H1 (cell line): Measurements from ENCODE around the gene SNX25. TPM values are rescaled to one million over a fixed set of nuclear protein-coding genes. Genes with fewer than 3 reads are reported as not detected.

Source experiments
- CTCF ChIA-PET: fragments of 300-600 bp; sonication (Branson Sonifier 250); formaldehyde crosslinking; loops from one replicate; lab custom pipeline; 2021; ENCODE audit not compliant: partially characterized antibody; lab: Charles Lee
- POLR2A ChIA-PET: fragments of 300-600 bp; sonication (Branson Sonifier 250); formaldehyde crosslinking; loops from one replicate; lab custom pipeline; 2021; ENCODE audit warnings: inconsistent platforms; ENCODE audit not compliant: partially characterized antibody; lab: Charles Lee
- DNase-seq, 2 experiments: peaks; one replicate each; pipeline versions ENCODE4 v3.0.0 to v3.0.0-alpha.2; 2010 to 2022; ENCODE audit warnings: low spot score in 2 of 2, low read depth in 1 of 2, mixed read lengths in 1 of 2
- FAIRE-seq: peaks from 2 replicates; lab custom pipeline; 2011; peaks lifted over from hg19 to GRCh38; lab: Jason Lieb, UNC
- H2AFZ ChIP-seq: 2 replicates; pipeline ENCODE4 v1.8.1; 2012; ENCODE audit warnings: low read length, inconsistent platforms
- H2AK5ac ChIP-seq: 2 replicates; pipeline ENCODE4 v1.6.1; 2013; ENCODE audit warnings: low read depth, low read length
- H2BK120ac ChIP-seq: replicated peaks from 2 replicates; pipeline ENCODE3; 2013; ENCODE audit warnings: low read depth, low read length, inconsistent platforms
- H2BK12ac ChIP-seq: 2 replicates; pipeline ENCODE4 v1.6.1; 2013; ENCODE audit warnings: low read depth, low read length
- H2BK15ac ChIP-seq: 2 replicates; pipeline ENCODE4 v1.6.1; 2013; ENCODE audit warnings: low read length
- H2BK20ac ChIP-seq: 2 replicates; pipeline ENCODE4 v1.6.1; 2013; ENCODE audit warnings: low read length
- H2BK5ac ChIP-seq: 2 replicates; pipeline ENCODE4 v1.6.1; 2013; ENCODE audit warnings: low read depth, low read length
- H3K14ac ChIP-seq: 2 replicates; pipeline ENCODE4 v1.6.1; 2013; ENCODE audit warnings: inconsistent platforms; ENCODE audit not compliant: insufficient read length
- H3K18ac ChIP-seq: 2 replicates; pipeline ENCODE4 v1.6.1; 2013; ENCODE audit warnings: low read length; ENCODE audit errors: extremely low read depth
- H3K23ac ChIP-seq: 2 replicates; pipeline ENCODE4 v1.6.1; 2013; ENCODE audit warnings: inconsistent platforms; ENCODE audit not compliant: insufficient read length
- H3K23me2 ChIP-seq: 2 replicates; pipeline ENCODE4 v1.6.1; 2013; ENCODE audit warnings: low read depth, low read length
- H3K27ac ChIP-seq: 2 replicates; pipeline ENCODE4 v1.6.1; 2011; ENCODE audit warnings: low read depth, low read length, inconsistent platforms
- H3K27me3 ChIP-seq, 4 experiments: replicated peaks in 1 of 4; 1 replicate in 1 of 4; 2 replicates in 3 of 4; pipeline versions ENCODE4 v1.6.1 to v1.8.1; 2011 to 2013; ENCODE audit warnings: low read length in 3 of 4, mild to moderate bottlenecking in 3 of 4, inconsistent platforms in 2 of 4, mixed read lengths in 2 of 4, moderate library complexity in 1 of 4; ENCODE audit not compliant: control insufficient read depth in 3 of 4, insufficient read depth in 3 of 4; ENCODE audit errors: extremely low read depth in 1 of 4
- H3K36me3 ChIP-seq, 4 experiments: 2 replicates each; pipeline versions ENCODE4 v1.6.1 to v1.8.1; 2011 to 2013; ENCODE audit warnings: mild to moderate bottlenecking in 4 of 4, low read length in 3 of 4, moderate library complexity in 2 of 4, control low read depth in 1 of 4, inconsistent platforms in 1 of 4; ENCODE audit not compliant: insufficient read depth in 4 of 4, control insufficient read depth in 2 of 4
- H3K4ac ChIP-seq: replicated peaks from 2 replicates; pipeline ENCODE3; 2013; ENCODE audit warnings: low read length, low read depth, mixed read lengths, inconsistent platforms; ENCODE audit not compliant: insufficient read length
- H3K4me1 ChIP-seq, 4 experiments: replicated peaks in 1 of 4; 1 replicate in 1 of 4; 2 replicates in 3 of 4; pipeline versions ENCODE4 v1.6.1 to v1.8.1; 2011 to 2013; ENCODE audit warnings: low read length in 3 of 4, inconsistent platforms in 2 of 4, mixed read lengths in 1 of 4; ENCODE audit not compliant: insufficient read depth in 4 of 4, control insufficient read depth in 3 of 4
- H3K4me2 ChIP-seq, 2 experiments: 2 replicates each; pipeline versions ENCODE4 v1.6.1 to v1.8.1; 2011 to 2013; ENCODE audit warnings: low read depth in 2 of 2, low read length in 2 of 2, control low read depth in 1 of 2, inconsistent platforms in 1 of 2, mild to moderate bottlenecking in 1 of 2; ENCODE audit not compliant: insufficient read depth in 1 of 2
- H3K4me3 ChIP-seq, 4 experiments: fragments of 200-600, 300-600 bp in 1 of 4; sonication (generic), shearing (Covaris generic), sonication (Bioruptor Twin) in 1 of 4; 2 replicates each; pipeline versions ENCODE4 v1.5.1 to v1.8.1; 2011 to 2016; ENCODE audit warnings: low read length in 4 of 4, low read depth in 3 of 4, control low read depth in 2 of 4, inconsistent platforms in 2 of 4, mild to moderate bottlenecking in 2 of 4, mixed read lengths in 1 of 4, moderate library complexity in 1 of 4; ENCODE audit not compliant: insufficient read depth in 2 of 4; ENCODE audit errors: extremely low read depth in 1 of 4
- H3K56ac ChIP-seq: replicated peaks from 2 replicates; pipeline ENCODE3; 2013; ENCODE audit warnings: low read depth, mild to moderate bottlenecking, mixed read lengths, low read length, inconsistent platforms; ENCODE audit not compliant: insufficient read length
- H3K79me1 ChIP-seq: 2 replicates; pipeline ENCODE4 v1.6.1; 2013; ENCODE audit warnings: low read depth, low read length, control low read depth
- H3K79me2 ChIP-seq, 2 experiments: 2 replicates each; pipeline versions ENCODE4 v1.6.1 to v1.8.1; 2012 to 2013; ENCODE audit warnings: low read length in 2 of 2, mild to moderate bottlenecking in 2 of 2, inconsistent platforms in 1 of 2; ENCODE audit not compliant: insufficient read depth in 2 of 2, control insufficient read depth in 1 of 2
- H3K9ac ChIP-seq, 4 experiments: replicated peaks in 1 of 4; 1 replicate in 1 of 4; 2 replicates in 3 of 4; pipeline versions ENCODE4 v1.6.1 to v1.8.1; 2011 to 2013; ENCODE audit warnings: low read depth in 3 of 4, low read length in 3 of 4, control low read depth in 2 of 4, mild to moderate bottlenecking in 2 of 4, moderate library complexity in 2 of 4, inconsistent platforms in 1 of 4; ENCODE audit errors: extremely low read depth in 1 of 4
- H3K9me3 ChIP-seq, 2 experiments: 2 replicates each; pipeline versions ENCODE4 v1.6.1 to v1.8.1; 2012 to 2013; ENCODE audit warnings: mild to moderate bottlenecking in 2 of 2, moderate library complexity in 2 of 2, control low read depth in 1 of 2, inconsistent platforms in 1 of 2, low read depth in 1 of 2, low read length in 1 of 2, mixed read lengths in 1 of 2; ENCODE audit not compliant: insufficient read depth in 2 of 2
- H4K20me1 ChIP-seq, 2 experiments: replicated peaks in 1 of 2; 2 replicates each; pipeline versions ENCODE3 to v1.8.1; 2011 to 2013; ENCODE audit warnings: inconsistent platforms in 2 of 2, low read length in 2 of 2, mild to moderate bottlenecking in 1 of 2; ENCODE audit not compliant: insufficient read depth in 2 of 2, control insufficient read depth in 1 of 2
- H4K5ac ChIP-seq: 2 replicates; pipeline ENCODE4 v1.6.1; 2013; ENCODE audit warnings: low read length, low read depth, mixed read lengths, inconsistent platforms; ENCODE audit not compliant: insufficient read length
- H4K8ac ChIP-seq: 2 replicates; pipeline ENCODE4 v1.8.0; 2013; ENCODE audit warnings: mild to moderate bottlenecking, moderate library complexity, low read length, inconsistent platforms; ENCODE audit not compliant: insufficient read depth; ENCODE audit errors: extremely low read depth
- H4K91ac ChIP-seq: replicated peaks from 2 replicates; pipeline ENCODE3; 2013; ENCODE audit warnings: low read length, mixed read lengths, inconsistent platforms; ENCODE audit not compliant: insufficient read length
- SIRT6 ChIP-seq: IDR thresholded peaks from one replicate; pipeline ENCODE4 v1.7.1; 2012; ENCODE audit warnings: low read length, inconsistent platforms
- WGBS, 2 experiments: shearing (Covaris generic) in 1 of 2; methylation state at CpG; one replicate each; pipeline versions ENCODE4 v1.1.6 to v1.1.7; 2013 to 2015; ENCODE audit warnings: low lambda C conversion rate in 2 of 2, mixed read lengths in 2 of 2, inconsistent platforms in 1 of 2, low coverage in 1 of 2, missing lambda C conversion rate in 1 of 2; ENCODE audit not compliant: insufficient replicate concordance in 2 of 2, insufficient coverage in 1 of 2, insufficient read length in 1 of 2; ENCODE audit errors: extremely low coverage in 1 of 2, missing lambda C conversion rate in 1 of 2; 5-methylcytosine and 5-hydroxymethylcytosine counted together
- polyA plus RNA-seq, 7 experiments: library from polyadenylated mRNA; depleted of rRNA in 3 of 7; stranded (reverse) in 5 of 7; unstranded in 2 of 7; fragments of >200 nt in 5 of 7; fragments of 200-250 nt in 2 of 7; gene quantifications; 1 replicate in 5 of 7; 2 replicates in 1 of 7; 4 replicates in 1 of 7; pipeline versions ENCODE4 v1.2.1 to v1.2.3, GENCODE V29; 2011 to 2013; ENCODE audit warnings: missing spikeins in 2 of 7, mixed read lengths in 2 of 7
- total RNA-seq: library from RNA; stranded (reverse); fragmentation: NEBNext Ultra II Directional; extraction: Animal tissue kit (Norgen Biotek cat#: 25700); gene quantifications from 2 replicates; pipeline ENCODE4 v1.2.1, GENCODE V29; 2021

SNX25 gene
- total and polyA plus RNA-seq, 2 of the 8 experiments (the other 6 are each of a cell fraction or from before 2014, with no cell fraction given), result 5.4 to 19.9 TPM

GRCh38 chr4:185357211-185357610 is 147.8 kb downstream of the SNX25 start:
- no peaks in the 10 kb centered on the region for H3K27me3 ChIP-seq

More at GRCh38 chr4:185357211-185357610, 147.8 kb downstream of the SNX25 start:
- H3K4me1 ChIP-seq, result no peaks in the 10 kb centered on the region; a peak in 1 of 7 replicates
- no peak overlapping the region for H3K4me2 ChIP-seq
- H3K14ac ChIP-seq, result no peak overlapping the region
- no peaks in the 10 kb centered on the region for H3K79me1 ChIP-seq
- no peak overlapping the region for H2AFZ ChIP-seq
- H3K56ac ChIP-seq, result no peak overlapping the region
- H3K23ac ChIP-seq, result no peak overlapping the region
- no peak overlapping the region for H4K8ac ChIP-seq
- no peak overlapping the region for H2BK5ac ChIP-seq
- no peak overlapping the region for H3K4ac ChIP-seq
- H2BK12ac ChIP-seq, result no peak overlapping the region
- no peak overlapping the region for H3K9ac ChIP-seq
- H4K5ac ChIP-seq, result no peak overlapping the region
- H2AK5ac ChIP-seq, result no peak overlapping the region
- FAIRE-seq, result no peak
- peaks cover 0 to 10% (median 3%) of the 10 kb centered on the region in 4 experiments; a peak in 5 of 8 replicates for H3K36me3 ChIP-seq
- ChIA-PET POLR2A (no interaction called here), CTCF (no interaction called here)
- H2BK20ac ChIP-seq, result no peak overlapping the region
- H3K23me2 ChIP-seq, result no peaks in the 10 kb centered on the region
- H3K4me3 ChIP-seq, result no peak overlapping the region
- no peak overlapping the region for H4K91ac ChIP-seq
- TF ChIP-seq SIRT6, result no peak
- DNase-seq, result no peak
- no peak overlapping the region for H2BK120ac ChIP-seq
- no peak overlapping the region for H2BK15ac ChIP-seq
- 88% methylated on average over 5 of the region's 5 CpGs; no CpG with 5 or more reads in 1 of the 2 experiments for WGBS, 2 experiments
- no peaks in the 10 kb centered on the region for H3K79me2 ChIP-seq
- no peak overlapping the region for H3K18ac ChIP-seq
- no peak overlapping the region for H3K27ac ChIP-seq
- no peaks in the 10 kb centered on the region for H4K20me1 ChIP-seq
- H3K9me3 ChIP-seq, result no peaks in the 10 kb centered on the region
